Astrocyte (in vitro differentiated cells and primary cell): ENCODE results near the gene PPP2R2B. TPM values are rescaled to one million over a fixed set of nuclear protein-coding genes. Genes with fewer than 3 reads are reported as not detected.

ENCODE experiments used
- DNase-seq: peaks from one replicate; pipeline ENCODE4 v3.0.0-alpha.2; 2010; ENCODE audit warnings: low read depth
- FAIRE-seq: peaks from 2 replicates; lab custom pipeline; 2011; peaks lifted over from hg19 to GRCh38; lab: Jason Lieb, UNC
- H2AFZ ChIP-seq: 2 replicates; pipeline ENCODE4 v1.6.0; 2012; ENCODE audit warnings: low read depth, low read length, inconsistent platforms
- H3K27ac ChIP-seq: 2 replicates; pipeline ENCODE4 v1.5.1; 2011; ENCODE audit warnings: low read depth, low read length, inconsistent platforms
- H3K27me3 ChIP-seq: 2 replicates; pipeline ENCODE4 v1.6.0; 2011; ENCODE audit warnings: low read length, inconsistent platforms; ENCODE audit not compliant: insufficient read depth
- H3K36me3 ChIP-seq: 2 replicates; pipeline ENCODE4 v1.5.1; 2011; ENCODE audit warnings: low read length, inconsistent platforms; ENCODE audit not compliant: insufficient read depth
- H3K4me1 ChIP-seq: 2 replicates; pipeline ENCODE4 v1.5.1; 2011; ENCODE audit warnings: low read length, inconsistent platforms; ENCODE audit not compliant: insufficient read depth
- H3K4me2 ChIP-seq: 2 replicates; pipeline ENCODE4 v1.6.0; 2012; ENCODE audit warnings: low read length, inconsistent platforms
- H3K4me3 ChIP-seq: 2 replicates; pipeline ENCODE4 v1.5.1; 2011; ENCODE audit warnings: low read depth, mild to moderate bottlenecking, low read length, inconsistent platforms; ENCODE audit not compliant: insufficient read depth
- H3K79me2 ChIP-seq: 2 replicates; pipeline ENCODE4 v1.6.0; 2012; ENCODE audit warnings: mild to moderate bottlenecking, low read length, inconsistent platforms; ENCODE audit not compliant: insufficient read depth
- H3K9ac ChIP-seq: 2 replicates; pipeline ENCODE4 v1.6.0; 2012; ENCODE audit warnings: mild to moderate bottlenecking, low read length, inconsistent platforms
- H3K9me3 ChIP-seq: 2 replicates; pipeline ENCODE4 v1.5.1; 2012; ENCODE audit warnings: low read depth, mild to moderate bottlenecking, low read length, inconsistent platforms; ENCODE audit not compliant: insufficient read depth
- H4K20me1 ChIP-seq: 2 replicates; pipeline ENCODE4 v1.6.0; 2012; ENCODE audit warnings: low read length, inconsistent platforms; ENCODE audit not compliant: insufficient read depth
- H3K27ac Mint-ChIP-seq: one replicate; pipeline ENCODE4 v1.8.0; 2021; ENCODE audit warnings: mild to moderate bottlenecking, mixed read lengths; ENCODE audit not compliant: unreplicated experiment
- H3K27me3 Mint-ChIP-seq: one replicate; pipeline ENCODE4 v1.8.0; 2021; ENCODE audit warnings: low read depth, mixed read lengths; ENCODE audit not compliant: unreplicated experiment
- H3K36me3 Mint-ChIP-seq: one replicate; pipeline ENCODE4 v1.8.0; 2021; ENCODE audit warnings: low read depth, mixed read lengths; ENCODE audit not compliant: unreplicated experiment
- H3K4me1 Mint-ChIP-seq: one replicate; pipeline ENCODE4 v1.8.0; 2021; ENCODE audit warnings: low read depth, mixed read lengths; ENCODE audit not compliant: unreplicated experiment
- H3K4me3 Mint-ChIP-seq: one replicate; pipeline ENCODE4 v1.8.0; 2021; ENCODE audit warnings: mild to moderate bottlenecking, moderate library complexity, mixed read lengths; ENCODE audit not compliant: unreplicated experiment
- H3K9me3 Mint-ChIP-seq: one replicate; pipeline ENCODE4 v1.8.0; 2021; ENCODE audit warnings: mild to moderate bottlenecking, mixed read lengths; ENCODE audit not compliant: unreplicated experiment
- CTCF ChIP-seq: IDR thresholded peaks from 2 replicates; pipeline ENCODE4 v1.5.1; 2011; ENCODE audit warnings: low read depth, mild to moderate bottlenecking, inconsistent platforms, low read length, moderate library complexity; ENCODE audit not compliant: insufficient read depth
- EZH2 ChIP-seq: IDR thresholded peaks from 2 replicates; pipeline ENCODE4 v1.6.1; 2012; ENCODE audit warnings: mild to moderate bottlenecking, low read length, inconsistent platforms; ENCODE audit not compliant: insufficient read depth
- total RNA-seq: library from RNA; stranded (reverse); gene quantifications from 2 replicates; pipeline ENCODE4 v1.2.1, GENCODE V29; 2021

The PPP2R2B gene
- total RNA-seq, 1 donor from 2014 or later, result 5.2 TPM

- H4K20me1 ChIP-seq, result no peaks in the 10 kb centered on the region
- H3K36me3 ChIP-seq, result no peaks in the 10 kb centered on the region
- no peaks in the 10 kb centered on the region for H3K4me1 ChIP-seq
- TF ChIP-seq CTCF (no peak), EZH2 (no peak)
- Mint-ChIP-seq H3K27ac (no peak overlapping the region), H3K4me3 (no peak overlapping the region), H3K4me1 (no peaks in the 10 kb centered on the region), H3K27me3 (no peaks in the 10 kb centered on the region), H3K9me3 (no peaks in the 10 kb centered on the region), H3K36me3 (no peaks in the 10 kb centered on the region)
- H2AFZ ChIP-seq, result no peak overlapping the region
- no peaks in the 10 kb centered on the region for H3K9me3 ChIP-seq
- H3K9ac ChIP-seq, result no peak overlapping the region
- FAIRE-seq (no peak), DNase-seq (no peak)
- no peak overlapping the region for H3K4me2 ChIP-seq
- no peaks in the 10 kb centered on the region for H3K79me2 ChIP-seq
- H3K27me3 ChIP-seq, result no peaks in the 10 kb centered on the region
- no peak overlapping the region for H3K27ac ChIP-seq
- no peak overlapping the region for H3K4me3 ChIP-seq
Observed at GRCh38 chr5:146799231-146799630, 79.3 kb downstream of the PPP2R2B start.

- H4K20me1 ChIP-seq, result no peaks in the 10 kb centered on the region
- no peaks in the 10 kb centered on the region for H3K36me3 Mint-ChIP-seq
- no peaks in the 10 kb centered on the region for H3K4me1 ChIP-seq
- no peak overlapping the region for H3K27ac Mint-ChIP-seq
- H3K27me3 ChIP-seq, result no peaks in the 10 kb centered on the region
- H3K27ac ChIP-seq, result no peak overlapping the region
- H3K9me3 Mint-ChIP-seq, result no peaks in the 10 kb centered on the region
- no peak overlapping the region for H3K4me3 ChIP-seq
- no peak for TF ChIP-seq EZH2
- TF ChIP-seq CTCF, result no peak
- no peaks in the 10 kb centered on the region for H3K36me3 ChIP-seq
- H3K4me1 Mint-ChIP-seq, result no peaks in the 10 kb centered on the region
- FAIRE-seq, result no peak
- no peaks in the 10 kb centered on the region for H3K27me3 Mint-ChIP-seq
- H3K9ac ChIP-seq, result no peak overlapping the region
- DNase-seq, result no peak
- H2AFZ ChIP-seq, result no peak overlapping the region
- no peaks in the 10 kb centered on the region for H3K79me2 ChIP-seq
- no peaks in the 10 kb centered on the region for H3K9me3 ChIP-seq
- no peak overlapping the region for H3K4me2 ChIP-seq
- H3K4me3 Mint-ChIP-seq, result no peak overlapping the region
Observed at GRCh38 chr5:146797658-146798057, 80.9 kb downstream of the PPP2R2B start.

GRCh38 chr5:146796911-146797310 is 81.6 kb downstream of the PPP2R2B start:
- no peak for DNase-seq
- no peak overlapping the region for H3K4me2 ChIP-seq
- H3K27ac Mint-ChIP-seq, result no peak overlapping the region
- H3K36me3 ChIP-seq, result no peaks in the 10 kb centered on the region
- H3K27me3 Mint-ChIP-seq, result no peaks in the 10 kb centered on the region
- no peaks in the 10 kb centered on the region for H3K4me1 Mint-ChIP-seq
- H2AFZ ChIP-seq, result no peak overlapping the region
- no peaks in the 10 kb centered on the region for H3K79me2 ChIP-seq
- no peaks in the 10 kb centered on the region for H3K9me3 Mint-ChIP-seq
- no peaks in the 10 kb centered on the region for H3K4me1 ChIP-seq
- H3K9me3 ChIP-seq, result no peaks in the 10 kb centered on the region
- H3K4me3 Mint-ChIP-seq, result no peak overlapping the region
- H3K4me3 ChIP-seq, result no peak overlapping the region
- no peaks in the 10 kb centered on the region for H4K20me1 ChIP-seq
- H3K9ac ChIP-seq, result no peak overlapping the region
- H3K36me3 Mint-ChIP-seq, result no peaks in the 10 kb centered on the region
- FAIRE-seq, result no peak
- no peak overlapping the region for H3K27ac ChIP-seq
- TF ChIP-seq EZH2, result no peak
- no peak for TF ChIP-seq CTCF
- H3K27me3 ChIP-seq, result no peaks in the 10 kb centered on the region
